Body of pancreas (tissue), 4 donors: Measurements from ENCODE around the gene IFNK. TPM values are rescaled to one million over a fixed set of nuclear protein-coding genes. Genes with fewer than 3 reads are reported as not detected.

Experiments used
- ATAC-seq: fragments of 150-250 bp; one replicate; pipeline ENCODE4 v1.9.1; 2016
- DNase-seq, 4 donors: peaks; one replicate each; pipeline ENCODE4 v3.0.0-alpha.2; 2019
- H3K27ac ChIP-seq, 4 donors: fragments of 200-600 bp; sonication (generic); 1 replicate in 3 of 4; 2 replicates in 1 of 4; pipeline versions ENCODE4 v1.5.1 to v1.6.1; 2016 to 2019; ENCODE audit warnings: mild to moderate bottlenecking in 1 of 4, mixed read lengths in 1 of 4, moderate library complexity in 1 of 4
- H3K27me3 ChIP-seq, 2 donors: fragments of 200-600 bp; sonication (generic); one replicate each; pipeline ENCODE4 v1.6.0; 2016; ENCODE audit warnings: mild to moderate bottlenecking in 1 of 2
- H3K36me3 ChIP-seq, 2 donors: fragments of 200-600 bp; sonication (generic); replicated peaks in 1 of 2; 2 replicates each; pipeline ENCODE4 v1.5.1; 2016; ENCODE audit warnings: low read depth in 2 of 2; ENCODE audit not compliant: insufficient read depth in 1 of 2
- H3K4me1 ChIP-seq: fragments of 200-600 bp; sonication (generic); one replicate; pipeline ENCODE4 v1.6.0; 2016
- H3K4me3 ChIP-seq, 2 donors: fragments of 200-600 bp; sonication (generic); 1 replicate in 1 of 2; 2 replicates in 1 of 2; pipeline ENCODE4 v1.5.1; 2016 to 2019
- H3K9me3 ChIP-seq, 3 donors: fragments of 200-600 bp; sonication (generic); 1 replicate in 2 of 3; 2 replicates in 1 of 3; pipeline ENCODE4 v1.5.1; 2016
- POLR2A ChIP-seq, 3 donors: fragments of 450-650 bp; IDR thresholded peaks; one replicate each; pipeline ENCODE4 v1.6.1; 2016; ENCODE audit warnings: antibody characterized with exemption in 3 of 3, mild to moderate bottlenecking in 2 of 3
- WGBS, 2 donors: methylation state at CpG; one replicate each; pipeline ENCODE4 v1.1.5; 2017; 5-methylcytosine and 5-hydroxymethylcytosine counted together
- intact Hi-C: fragments of 100-400 bp; cut with DNase I; formaldehyde crosslinking; loops from one replicate; pipeline ENCODE4 v1.15.1; 2023
- total RNA-seq, 2 donors: library from RNA; depleted of rRNA; stranded (reverse); fragments of >200 nt; gene quantifications; one replicate each; pipeline ENCODE4 v1.1.0, GENCODE V29; 2016
- TF ChIP-seq, protein P1 (sequence below), 7 experiments: fragments of 450-650 bp in 4 of 7; fragments of 200-600 bp in 3 of 7; sonication (generic) in 3 of 7; IDR thresholded peaks; one replicate each; pipeline ENCODE4 v1.5.1; 2016 to 2019; ENCODE audit warnings: antibody characterized with exemption in 7 of 7

Gene IFNK
- total RNA-seq, 2 donors from 2014 or later = not detected

GRCh38 chr9:27514551-27514950, 9.5 kb upstream of the IFNK start:
- no peaks in the 10 kb centered on the region for H3K27me3 ChIP-seq
- H3K27ac ChIP-seq = peak overlapping the region in 2 of 4 donors; percentile 3 to 22
- H3K9me3 ChIP-seq = no peaks in the 10 kb centered on the region
- no peaks in the 10 kb centered on the region for H3K36me3 ChIP-seq
- 48 to 83% methylated on average over 2 of the region's 2 CpGs for WGBS, 2 donors
- intact Hi-C loops = no loop called here
- ATAC-seq = peak; percentile 92
- peaks cover 9% of the 10 kb centered on the region for H3K4me1 ChIP-seq
- H3K4me3 ChIP-seq = no peak overlapping the region
- TF ChIP-seq, protein P1, sequence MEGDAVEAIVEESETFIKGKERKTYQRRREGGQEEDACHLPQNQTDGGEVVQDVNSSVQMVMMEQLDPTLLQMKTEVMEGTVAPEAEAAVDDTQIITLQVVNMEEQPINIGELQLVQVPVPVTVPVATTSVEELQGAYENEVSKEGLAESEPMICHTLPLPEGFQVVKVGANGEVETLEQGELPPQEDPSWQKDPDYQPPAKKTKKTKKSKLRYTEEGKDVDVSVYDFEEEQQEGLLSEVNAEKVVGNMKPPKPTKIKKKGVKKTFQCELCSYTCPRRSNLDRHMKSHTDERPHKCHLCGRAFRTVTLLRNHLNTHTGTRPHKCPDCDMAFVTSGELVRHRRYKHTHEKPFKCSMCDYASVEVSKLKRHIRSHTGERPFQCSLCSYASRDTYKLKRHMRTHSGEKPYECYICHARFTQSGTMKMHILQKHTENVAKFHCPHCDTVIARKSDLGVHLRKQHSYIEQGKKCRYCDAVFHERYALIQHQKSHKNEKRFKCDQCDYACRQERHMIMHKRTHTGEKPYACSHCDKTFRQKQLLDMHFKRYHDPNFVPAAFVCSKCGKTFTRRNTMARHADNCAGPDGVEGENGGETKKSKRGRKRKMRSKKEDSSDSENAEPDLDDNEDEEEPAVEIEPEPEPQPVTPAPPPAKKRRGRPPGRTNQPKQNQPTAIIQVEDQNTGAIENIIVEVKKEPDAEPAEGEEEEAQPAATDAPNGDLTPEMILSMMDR (IDR thresholded peaks at IDR 0.05) = no peak
- TF ChIP-seq POLR2A (IDR thresholded peaks at IDR 0.05) = no peak
- DNase-seq = peak; percentile 60 to 82 (median 80)

GRCh38 chr9:27518006-27518405, 6.1 kb upstream of the IFNK start:
- Histone ChIP-seq H3K4me1 (peaks cover 9% of the 10 kb centered on the region), H3K27ac (no peak overlapping the region), H3K36me3 (no peaks in the 10 kb centered on the region), H3K4me3 (no peak overlapping the region), H3K27me3 (no peaks in the 10 kb centered on the region), H3K9me3 (no peaks in the 10 kb centered on the region)
- intact Hi-C loops = no loop called here
- DNase-seq = no peak
- WGBS, 2 donors = 93 to 98% methylated on average over 2 of the region's 2 CpGs
- no peak for ATAC-seq
- no peak for TF ChIP-seq POLR2A (IDR thresholded peaks at IDR 0.05)
- TF ChIP-seq, protein P1 (IDR thresholded peaks at IDR 0.05) = no peak

DNA sequence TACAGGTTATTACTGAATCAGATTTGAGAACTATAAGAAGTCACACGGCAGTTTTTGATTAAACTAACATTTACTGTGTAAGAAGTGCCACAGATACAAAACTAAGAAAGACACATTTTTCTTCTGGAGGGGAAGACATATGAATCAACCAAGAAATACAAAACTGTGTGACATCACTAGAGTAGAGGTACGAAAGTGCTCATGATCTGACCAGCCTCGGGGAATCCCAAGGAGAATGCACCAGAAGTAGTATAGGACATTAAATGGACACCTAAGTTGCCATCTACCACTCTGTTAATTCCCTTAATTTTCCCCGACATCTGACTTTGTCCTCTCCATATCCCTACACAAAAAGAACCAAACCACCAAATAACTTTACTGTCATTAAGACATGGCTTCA, 5.3 kb upstream of the IFNK start:
- no peaks in the 10 kb centered on the region for H3K9me3 ChIP-seq
- H3K4me1 ChIP-seq = peaks cover 9% of the 10 kb centered on the region
- no peak for DNase-seq
- no peak overlapping the region for H3K4me3 ChIP-seq
- WGBS, 2 donors = 86 to 88% methylated on average over 4 of the region's 4 CpGs
- intact Hi-C loops = no loop called here
- H3K27ac ChIP-seq = no peak overlapping the region
- H3K36me3 ChIP-seq = no peaks in the 10 kb centered on the region
- TF ChIP-seq POLR2A (IDR thresholded peaks at IDR 0.05) = no peak
- TF ChIP-seq, protein P1 (IDR thresholded peaks at IDR 0.05) = no peak
- ATAC-seq = no peak
- H3K27me3 ChIP-seq = no peaks in the 10 kb centered on the region

GRCh38 chr9:27519466-27520465, 4.3 kb upstream of the IFNK start:
- H3K27ac ChIP-seq = no peak overlapping the region
- H3K4me3 ChIP-seq = no peak overlapping the region
- WGBS, 2 donors = 80 to 81% methylated on average over 10 of the region's 10 CpGs
- DNase-seq (no peak), ATAC-seq (no peak)
- TF ChIP-seq, protein P1 (IDR thresholded peaks at IDR 0.05) = no peak
- no peak for TF ChIP-seq POLR2A (IDR thresholded peaks at IDR 0.05)
- intact Hi-C loops = no loop called here
- no peaks in the 10 kb centered on the region for H3K27me3 ChIP-seq
- H3K9me3 ChIP-seq = no peaks in the 10 kb centered on the region
- no peaks in the 10 kb centered on the region for H3K36me3 ChIP-seq
- peaks cover 2% of the 10 kb centered on the region for H3K4me1 ChIP-seq
